Activated naive CD4-positive, alpha-beta T cell treated with anti-CD3 and anti-CD28 coated beads, Interleukin-2, amount 10 ng/mL, durations not matched to agents 7 days and 5 days (primary cell): ENCODE data around the gene ADCY3.

Source experiments
- CTCF ChIA-PET: fragments of 350-600 bp; sonication (Branson Sonifier 250); formaldehyde crosslinking; loops from one replicate; lab custom pipeline; 2021; ENCODE audit warnings: antibody characterized with exemption; lab: Charles Lee
- DNase-seq: peaks from one replicate; pipeline ENCODE4 v3.0.0-alpha.2; 2020
- H3K27ac Mint-ChIP-seq: one replicate; pipeline ENCODE4 v1.8.0; 2021; ENCODE audit warnings: mild to moderate bottlenecking, moderate library complexity, mixed read lengths
- H3K27me3 Mint-ChIP-seq: one replicate; pipeline ENCODE4 v1.8.0; 2021; ENCODE audit warnings: mild to moderate bottlenecking, mixed read lengths
- H3K36me3 Mint-ChIP-seq: one replicate; pipeline ENCODE4 v1.8.0; 2021; ENCODE audit warnings: mixed read lengths
- H3K4me1 Mint-ChIP-seq: one replicate; pipeline ENCODE4 v1.8.0; 2021; ENCODE audit warnings: mixed read lengths
- H3K4me3 Mint-ChIP-seq: one replicate; pipeline ENCODE4 v1.8.0; 2021; ENCODE audit warnings: mild to moderate bottlenecking, moderate library complexity, mixed read lengths
- H3K9me3 Mint-ChIP-seq: one replicate; pipeline ENCODE4 v1.8.0; 2021; ENCODE audit warnings: mixed read lengths

Gene ADCY3

GRCh38 chr2:24870891-24871705 lies 48.9 kb downstream of the ADCY3 start:
- Mint-ChIP-seq H3K27me3 (no peaks in the 10 kb centered on the region), H3K27ac (no peak overlapping the region), H3K4me1 (peaks cover 2% of the 10 kb centered on the region), H3K9me3 (no peaks in the 10 kb centered on the region), H3K36me3 (peaks cover 4% of the 10 kb centered on the region), H3K4me3 (no peak overlapping the region)
- CTCF ChIA-PET, result no interaction called here
- no peak for DNase-seq

- Mint-ChIP-seq H3K4me1 (peaks cover 2% of the 10 kb centered on the region), H3K27ac (no peak overlapping the region), H3K36me3 (peaks cover 4% of the 10 kb centered on the region), H3K27me3 (no peaks in the 10 kb centered on the region), H3K9me3 (no peaks in the 10 kb centered on the region), H3K4me3 (no peak overlapping the region)
- CTCF ChIA-PET, result no interaction called here
- DNase-seq, result no peak
These were observed 49.6 kb downstream of the ADCY3 start for GRCh38 chr2:24870440-24870839.

- H3K4me3 Mint-ChIP-seq, result no peak overlapping the region
- no peaks in the 10 kb centered on the region for H3K9me3 Mint-ChIP-seq
- no peaks in the 10 kb centered on the region for H3K27me3 Mint-ChIP-seq
- peaks cover 2% of the 10 kb centered on the region for H3K4me1 Mint-ChIP-seq
- peaks cover 4% of the 10 kb centered on the region for H3K36me3 Mint-ChIP-seq
- no peak for DNase-seq
- H3K27ac Mint-ChIP-seq, result no peak overlapping the region
- CTCF ChIA-PET, result no interaction called here
These were observed 53.1 kb downstream of the ADCY3 start for GRCh38 chr2:24866946-24867345.

GRCh38 chr2:24863641-24864040 lies 56.4 kb downstream of the ADCY3 start:
- CTCF ChIA-PET, result no interaction called here
- Mint-ChIP-seq H3K9me3 (no peaks in the 10 kb centered on the region), H3K27me3 (no peaks in the 10 kb centered on the region), H3K4me3 (no peak overlapping the region), H3K36me3 (peaks cover 4% of the 10 kb centered on the region), H3K4me1 (peaks cover 2% of the 10 kb centered on the region), H3K27ac (no peak overlapping the region)
- no peak for DNase-seq

GRCh38 chr2:24861500-24861899 lies 58.5 kb downstream of the ADCY3 start:
- Mint-ChIP-seq H3K9me3 (no peaks in the 10 kb centered on the region), H3K36me3 (no peaks in the 10 kb centered on the region)
- CTCF ChIA-PET, result no interaction called here

GRCh38 chr2:24860631-24861030 lies 59.4 kb downstream of the ADCY3 start:
- H3K9me3 Mint-ChIP-seq, result no peaks in the 10 kb centered on the region
- H3K27me3 Mint-ChIP-seq, result no peaks in the 10 kb centered on the region
- no peaks in the 10 kb centered on the region for H3K36me3 Mint-ChIP-seq
- no peak overlapping the region for H3K4me3 Mint-ChIP-seq
- no peak overlapping the region for H3K27ac Mint-ChIP-seq
- H3K4me1 Mint-ChIP-seq, result no peaks in the 10 kb centered on the region
- no peak for DNase-seq
- CTCF ChIA-PET, result no interaction called here

More at GRCh38 chr2:24861500-24861899, 58.5 kb downstream of the ADCY3 start:
- no peak for DNase-seq
- H3K27me3 Mint-ChIP-seq, result no peaks in the 10 kb centered on the region
- no peak overlapping the region for H3K4me3 Mint-ChIP-seq
- H3K4me1 Mint-ChIP-seq, result no peaks in the 10 kb centered on the region
- no peak overlapping the region for H3K27ac Mint-ChIP-seq

GRCh38 chr2:24859968-24860600 lies 60.0 kb downstream of the ADCY3 start:
- CTCF ChIA-PET, result no interaction called here
- no peak for DNase-seq

GRCh38 chr2:24858996-24859395 lies 61.0 kb downstream of the ADCY3 start:
- Mint-ChIP-seq H3K36me3 (no peaks in the 10 kb centered on the region), H3K4me3 (no peak overlapping the region), H3K27me3 (no peaks in the 10 kb centered on the region), H3K27ac (no peak overlapping the region), H3K9me3 (no peaks in the 10 kb centered on the region), H3K4me1 (no peaks in the 10 kb centered on the region)
- CTCF ChIA-PET, result no interaction called here
- DNase-seq, result no peak

More at GRCh38 chr2:24859968-24860600, 60.0 kb downstream of the ADCY3 start:
- H3K4me1 Mint-ChIP-seq, result no peaks in the 10 kb centered on the region
- H3K4me3 Mint-ChIP-seq, result no peak overlapping the region
- H3K27ac Mint-ChIP-seq, result no peak overlapping the region
- H3K36me3 Mint-ChIP-seq, result no peaks in the 10 kb centered on the region
- H3K9me3 Mint-ChIP-seq, result no peaks in the 10 kb centered on the region
- H3K27me3 Mint-ChIP-seq, result no peaks in the 10 kb centered on the region

- no peaks in the 10 kb centered on the region for H3K4me1 Mint-ChIP-seq
- no peaks in the 10 kb centered on the region for H3K9me3 Mint-ChIP-seq
- no peak overlapping the region for H3K4me3 Mint-ChIP-seq
- no peaks in the 10 kb centered on the region for H3K27me3 Mint-ChIP-seq
- no peak for DNase-seq
- no peak overlapping the region for H3K27ac Mint-ChIP-seq
- CTCF ChIA-PET, result interaction anchor here (0.6 kb wide), 1 partner anchor 443 kb away, joined by 3 read pairs; no protein-coding TSS in a partner anchor
- H3K36me3 Mint-ChIP-seq, result peaks cover 1% of the 10 kb centered on the region
These were observed 62.3 kb downstream of the ADCY3 start for GRCh38 chr2:24857746-24858145.

- Mint-ChIP-seq H3K27me3 (no peaks in the 10 kb centered on the region), H3K36me3 (peaks cover 2% of the 10 kb centered on the region), H3K9me3 (no peaks in the 10 kb centered on the region), H3K4me3 (no peak overlapping the region), H3K4me1 (no peaks in the 10 kb centered on the region), H3K27ac (no peak overlapping the region)
- CTCF ChIA-PET, result no interaction called here
- DNase-seq, result no peak
These were observed 63.2 kb downstream of the ADCY3 start for GRCh38 chr2:24856791-24857211.

- peaks cover 2% of the 10 kb centered on the region for H3K36me3 Mint-ChIP-seq
- H3K27ac Mint-ChIP-seq, result no peak overlapping the region
- DNase-seq, result no peak
- CTCF ChIA-PET, result no interaction called here
- H3K9me3 Mint-ChIP-seq, result no peaks in the 10 kb centered on the region
- H3K4me1 Mint-ChIP-seq, result no peaks in the 10 kb centered on the region
- H3K27me3 Mint-ChIP-seq, result no peaks in the 10 kb centered on the region
- H3K4me3 Mint-ChIP-seq, result no peak overlapping the region
These were observed 64.3 kb downstream of the ADCY3 start for GRCh38 chr2:24855726-24856125.

- no peak overlapping the region for H3K27ac Mint-ChIP-seq
These were observed 64.9 kb downstream of the ADCY3 start for GRCh38 chr2:24855022-24855622.

GRCh38 chr2:24853996-24854395 lies 66.0 kb downstream of the ADCY3 start:
- H3K9me3 Mint-ChIP-seq, result no peaks in the 10 kb centered on the region
- no peak overlapping the region for H3K4me3 Mint-ChIP-seq
- no peak for DNase-seq
- no peak overlapping the region for H3K27ac Mint-ChIP-seq
- H3K27me3 Mint-ChIP-seq, result no peaks in the 10 kb centered on the region
- CTCF ChIA-PET, result no interaction called here
- no peaks in the 10 kb centered on the region for H3K4me1 Mint-ChIP-seq
- H3K36me3 Mint-ChIP-seq, result peaks cover 4% of the 10 kb centered on the region

More at GRCh38 chr2:24855022-24855622, 64.9 kb downstream of the ADCY3 start:
- CTCF ChIA-PET, result no interaction called here
- Mint-ChIP-seq H3K9me3 (no peaks in the 10 kb centered on the region), H3K4me1 (no peaks in the 10 kb centered on the region), H3K36me3 (peaks cover 2% of the 10 kb centered on the region), H3K4me3 (no peak overlapping the region), H3K27me3 (no peaks in the 10 kb centered on the region)
- no peak for DNase-seq

- Mint-ChIP-seq H3K27ac (no peak overlapping the region), H3K4me3 (no peak overlapping the region), H3K36me3 (peaks cover 4% of the 10 kb centered on the region), H3K27me3 (no peaks in the 10 kb centered on the region), H3K4me1 (no peaks in the 10 kb centered on the region), H3K9me3 (no peaks in the 10 kb centered on the region)
- DNase-seq, result no peak
- CTCF ChIA-PET, result no interaction called here
These were observed 67.0 kb downstream of the ADCY3 start for GRCh38 chr2:24853046-24853445.
